CD14-positive monocyte (primary cell): Measurements from ENCODE around the gene PKMYT1. TPM values are rescaled to one million over a fixed set of nuclear protein-coding genes. Genes with fewer than 3 reads are reported as not detected.
A peak's percentile ranks its signal among the peaks of the same experiment; 100 is the strongest.

Source experiments
- DNase-seq, 3 donors: peaks; one replicate each; pipeline ENCODE4 v3.0.0-alpha.2; 2011 to 2022
- H2AFZ ChIP-seq: 2 replicates; pipeline ENCODE4 v1.6.0; 2012; ENCODE audit warnings: mild to moderate bottlenecking, low read depth, low read length, inconsistent platforms; ENCODE audit not compliant: insufficient read depth, poor library complexity, severe bottlenecking
- H3K27ac ChIP-seq, 2 donors: 1 replicate in 1 of 2; 2 replicates in 1 of 2; pipeline ENCODE4 v1.5.1; 2012 to 2013; ENCODE audit warnings: low read length in 2 of 2, control low read depth in 1 of 2, inconsistent platforms in 1 of 2, low read depth in 1 of 2, mild to moderate bottlenecking in 1 of 2
- H3K27me3 ChIP-seq, 2 donors: one replicate each; pipeline versions ENCODE4 v1.6.0 to v1.6.1; 2011 to 2013; ENCODE audit warnings: low read length in 2 of 2; ENCODE audit not compliant: control insufficient read depth in 2 of 2, insufficient read depth in 2 of 2
- H3K36me3 ChIP-seq, 2 donors: replicated peaks in 1 of 2; 1 replicate in 1 of 2; 2 replicates in 1 of 2; pipeline versions ENCODE4 v1.5.1 to v1.6.1; 2012 to 2013; ENCODE audit warnings: low read length in 2 of 2, control low read depth in 1 of 2, inconsistent platforms in 1 of 2, mild to moderate bottlenecking in 1 of 2; ENCODE audit not compliant: insufficient read depth in 2 of 2, control insufficient read depth in 1 of 2
- H3K4me1 ChIP-seq, 2 donors: 1 replicate in 1 of 2; 2 replicates in 1 of 2; pipeline versions ENCODE4 v1.5.1 to v1.6.1; 2012 to 2013; ENCODE audit warnings: low read length in 2 of 2, control low read depth in 1 of 2, inconsistent platforms in 1 of 2, mild to moderate bottlenecking in 1 of 2, moderate library complexity in 1 of 2; ENCODE audit not compliant: insufficient read depth in 2 of 2, control insufficient read depth in 1 of 2
- H3K4me2 ChIP-seq: replicated peaks from 2 replicates; pipeline ENCODE3; 2012; ENCODE audit warnings: low read length, moderate library complexity, mild to moderate bottlenecking; ENCODE audit not compliant: poor library complexity, severe bottlenecking; ENCODE audit errors: extremely low read depth
- H3K4me3 ChIP-seq, 3 experiments: fragments of 200-600 bp in 1 of 3; sonication (generic) in 1 of 3; replicated peaks in 1 of 3; 1 replicate in 2 of 3; 2 replicates in 1 of 3; pipeline ENCODE4 v1.5.1; 2011 to 2013; ENCODE audit warnings: low read length in 3 of 3, mild to moderate bottlenecking in 3 of 3, control low read depth in 2 of 3, low read depth in 2 of 3, inconsistent platforms in 1 of 3, moderate library complexity in 1 of 3
- H3K79me2 ChIP-seq: 2 replicates; pipeline ENCODE4 v1.6.0; 2012; ENCODE audit warnings: mild to moderate bottlenecking, control low read depth, inconsistent platforms, low read length, moderate library complexity; ENCODE audit not compliant: insufficient read depth
- H3K9ac ChIP-seq: 2 replicates; pipeline ENCODE4 v1.6.0; 2017; ENCODE audit warnings: low read length, mild to moderate bottlenecking; ENCODE audit not compliant: insufficient read depth, poor library complexity, severe bottlenecking
- H3K9me3 ChIP-seq, 2 donors: replicated peaks in 1 of 2; 1 replicate in 1 of 2; 2 replicates in 1 of 2; pipeline versions ENCODE4 v1.5.1 to v1.6.1; 2012 to 2013; ENCODE audit warnings: low read length in 2 of 2, control low read depth in 1 of 2; ENCODE audit not compliant: control insufficient read depth in 1 of 2, insufficient read depth in 1 of 2
- H4K20me1 ChIP-seq: 2 replicates; pipeline ENCODE4 v1.6.0; 2012; ENCODE audit warnings: mild to moderate bottlenecking, low read length, control low read depth, moderate library complexity; ENCODE audit not compliant: insufficient read depth
- H3K27ac Mint-ChIP-seq, 7 donors: one replicate each; pipeline ENCODE4 v1.8.0; 2020; ENCODE audit warnings: mild to moderate bottlenecking in 7 of 7, mixed read lengths in 7 of 7, moderate library complexity in 6 of 7, inconsistent platforms in 2 of 7
- H3K27me3 Mint-ChIP-seq, 3 donors: one replicate each; pipeline ENCODE4 v1.8.0; 2021 to 2022; ENCODE audit warnings: low read depth in 3 of 3, mild to moderate bottlenecking in 3 of 3, mixed read lengths in 3 of 3, moderate library complexity in 3 of 3, inconsistent platforms in 1 of 3
- H3K36me3 Mint-ChIP-seq, 2 donors: one replicate each; pipeline ENCODE4 v1.8.0; 2020; ENCODE audit warnings: mixed read lengths in 2 of 2, inconsistent platforms in 1 of 2, mild to moderate bottlenecking in 1 of 2
- H3K4me1 Mint-ChIP-seq: one replicate; pipeline ENCODE4 v1.8.0; 2020; ENCODE audit warnings: mild to moderate bottlenecking, mixed read lengths
- H3K4me3 Mint-ChIP-seq, 2 donors: one replicate each; pipeline ENCODE4 v1.8.0; 2020; ENCODE audit warnings: mild to moderate bottlenecking in 2 of 2, mixed read lengths in 2 of 2, moderate library complexity in 1 of 2
- H3K9me3 Mint-ChIP-seq, 7 donors: one replicate each; pipeline ENCODE4 v1.8.0; 2020 to 2022; ENCODE audit warnings: mixed read lengths in 7 of 7, mild to moderate bottlenecking in 6 of 7, moderate library complexity in 6 of 7, inconsistent platforms in 2 of 7
- WGBS: methylation state at CpG from one replicate; pipeline ENCODE4 v1.1.5; 2013; ENCODE audit warnings: missing lambda C conversion rate; ENCODE audit not compliant: insufficient coverage; 5-methylcytosine and 5-hydroxymethylcytosine counted together
- intact Hi-C, 2 donors: fragments of 100-400 bp; cut with micrococcal nuclease; formaldehyde crosslinking; loops; one replicate each; pipeline versions ENCODE4 v1.15.0 to v1.15.1; 2023
- polyA plus RNA-seq, 3 donors: library from polyadenylated mRNA; depleted of rRNA in 1 of 3; unstranded in 2 of 3; stranded (reverse) in 1 of 3; fragments of 300-500 nt in 2 of 3; fragments of >200 nt in 1 of 3; fragmentation: Illumina TruSeq in 2 of 3; gene quantifications; 1 replicate in 2 of 3; 2 replicates in 1 of 3; pipeline ENCODE4 v1.2.3, GENCODE V29; 2012 to 2021
- TF ChIP-seq, protein P1 (sequence below): fragments of 200-600 bp; IDR thresholded peaks from one replicate; pipeline ENCODE4 v1.8.0; 2022; ENCODE audit warnings: antibody characterized with exemption, mild to moderate bottlenecking

Gene PKMYT1
- polyA plus RNA-seq, 3 donors, result 0.39 to 3.2 (median 3.0) TPM

DNA sequence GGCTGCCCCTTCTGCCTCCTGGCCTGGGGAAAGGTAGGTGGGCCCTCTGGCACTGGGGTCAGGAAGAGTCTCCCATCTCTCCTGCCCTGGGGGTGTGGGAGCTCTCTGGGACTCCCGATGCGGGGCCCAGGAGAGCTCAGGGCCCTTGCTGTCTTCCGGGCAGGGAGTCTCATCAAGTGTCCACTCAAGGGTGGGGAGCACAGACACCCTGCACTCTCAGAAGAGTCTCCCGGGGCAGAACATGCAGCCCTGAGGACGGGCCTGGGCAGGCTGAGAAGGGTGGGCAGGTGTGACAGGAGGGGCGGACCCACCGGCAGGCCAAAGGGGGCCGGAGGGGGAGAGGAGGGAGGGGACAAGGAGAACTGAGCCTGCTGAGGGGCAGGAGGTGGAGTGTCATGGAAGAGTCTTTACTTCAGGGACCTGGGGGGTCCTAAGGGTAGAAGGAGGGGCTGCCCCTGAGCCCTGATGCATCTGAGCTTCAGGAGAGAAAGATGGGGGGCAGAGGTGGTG lies 8.4 kb upstream of the PKMYT1 start:
- Mint-ChIP-seq H3K4me1 (peaks cover 5% of the 10 kb centered on the region), H3K36me3 (no peaks in the 10 kb centered on the region), H3K27me3 (peaks cover 10 to 26% (median 12%) of the 10 kb centered on the region in 3 donors), H3K4me3 (no peak overlapping the region), H3K9me3 (no peaks in the 10 kb centered on the region), H3K27ac (peak overlapping the region in 1 of 7 donors; percentile 68)
- Histone ChIP-seq H2AFZ (no peak overlapping the region), H3K36me3 (no peaks in the 10 kb centered on the region), H3K79me2 (no peaks in the 10 kb centered on the region), H3K9ac (no peak overlapping the region), H3K9me3 (no peaks in the 10 kb centered on the region), H3K27ac (no peak overlapping the region), H3K4me1 (peaks cover 4 to 6% of the 10 kb centered on the region in 2 donors), H3K4me2 (no peak overlapping the region), H3K27me3 (no peaks in the 10 kb centered on the region), H4K20me1 (no peaks in the 10 kb centered on the region), H3K4me3 (no peak overlapping the region)
- intact Hi-C loops, result no loop called here
- TF ChIP-seq, protein P1, sequence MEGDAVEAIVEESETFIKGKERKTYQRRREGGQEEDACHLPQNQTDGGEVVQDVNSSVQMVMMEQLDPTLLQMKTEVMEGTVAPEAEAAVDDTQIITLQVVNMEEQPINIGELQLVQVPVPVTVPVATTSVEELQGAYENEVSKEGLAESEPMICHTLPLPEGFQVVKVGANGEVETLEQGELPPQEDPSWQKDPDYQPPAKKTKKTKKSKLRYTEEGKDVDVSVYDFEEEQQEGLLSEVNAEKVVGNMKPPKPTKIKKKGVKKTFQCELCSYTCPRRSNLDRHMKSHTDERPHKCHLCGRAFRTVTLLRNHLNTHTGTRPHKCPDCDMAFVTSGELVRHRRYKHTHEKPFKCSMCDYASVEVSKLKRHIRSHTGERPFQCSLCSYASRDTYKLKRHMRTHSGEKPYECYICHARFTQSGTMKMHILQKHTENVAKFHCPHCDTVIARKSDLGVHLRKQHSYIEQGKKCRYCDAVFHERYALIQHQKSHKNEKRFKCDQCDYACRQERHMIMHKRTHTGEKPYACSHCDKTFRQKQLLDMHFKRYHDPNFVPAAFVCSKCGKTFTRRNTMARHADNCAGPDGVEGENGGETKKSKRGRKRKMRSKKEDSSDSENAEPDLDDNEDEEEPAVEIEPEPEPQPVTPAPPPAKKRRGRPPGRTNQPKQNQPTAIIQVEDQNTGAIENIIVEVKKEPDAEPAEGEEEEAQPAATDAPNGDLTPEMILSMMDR, result no peak
- no peak for DNase-seq
- WGBS, result 100% methylated on average over 3 of the region's 8 CpGs

DNA sequence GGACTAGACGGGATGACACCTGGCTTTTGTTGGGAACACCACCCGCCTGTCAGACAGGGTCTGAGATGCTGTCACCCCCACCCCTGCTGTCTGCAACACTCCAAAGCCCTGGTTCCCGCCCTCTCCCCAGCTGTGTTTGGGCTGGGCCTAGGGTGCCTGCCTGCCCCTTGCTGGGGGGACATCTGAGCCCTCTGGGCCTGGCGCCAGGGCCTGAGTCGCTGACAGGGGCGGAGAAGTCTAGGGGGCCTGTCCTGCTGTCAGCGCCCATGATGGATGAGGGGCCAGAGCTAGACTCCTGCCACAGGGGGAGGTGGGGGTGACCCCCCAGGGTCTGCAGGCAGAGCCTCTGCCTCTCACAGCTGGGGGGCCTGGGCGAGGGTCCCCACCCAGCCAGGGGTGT lies 7.6 kb upstream of the PKMYT1 start:
- Histone ChIP-seq H4K20me1 (no peaks in the 10 kb centered on the region), H3K27me3 (no peaks in the 10 kb centered on the region), H3K4me1 (peaks cover 4 to 8% of the 10 kb centered on the region in 2 donors), H3K79me2 (no peaks in the 10 kb centered on the region), H3K9me3 (no peaks in the 10 kb centered on the region), H2AFZ (no peak overlapping the region), H3K4me3 (no peak overlapping the region), H3K27ac (no peak overlapping the region), H3K9ac (no peak overlapping the region), H3K4me2 (no peak overlapping the region), H3K36me3 (no peaks in the 10 kb centered on the region)
- Mint-ChIP-seq H3K27me3 (peaks cover 10 to 24% (median 12%) of the 10 kb centered on the region in 3 donors), H3K36me3 (no peaks in the 10 kb centered on the region), H3K4me3 (no peak overlapping the region), H3K4me1 (peaks cover 5% of the 10 kb centered on the region), H3K27ac (no peak overlapping the region), H3K9me3 (no peaks in the 10 kb centered on the region)
- intact Hi-C loops, result no loop called here
- TF ChIP-seq, protein P1, result no peak
- WGBS, result 85% methylated on average over 6 of the region's 8 CpGs
- DNase-seq, result no peak
